ENCODE results near the gene OVCH1. TPM values are rescaled to one million over a fixed set of nuclear protein-coding genes. Genes with fewer than 3 reads are reported as not detected.

OVCH1 gene
- total RNA-seq, 1 experiment from 2014 or later, result not detected

DNA sequence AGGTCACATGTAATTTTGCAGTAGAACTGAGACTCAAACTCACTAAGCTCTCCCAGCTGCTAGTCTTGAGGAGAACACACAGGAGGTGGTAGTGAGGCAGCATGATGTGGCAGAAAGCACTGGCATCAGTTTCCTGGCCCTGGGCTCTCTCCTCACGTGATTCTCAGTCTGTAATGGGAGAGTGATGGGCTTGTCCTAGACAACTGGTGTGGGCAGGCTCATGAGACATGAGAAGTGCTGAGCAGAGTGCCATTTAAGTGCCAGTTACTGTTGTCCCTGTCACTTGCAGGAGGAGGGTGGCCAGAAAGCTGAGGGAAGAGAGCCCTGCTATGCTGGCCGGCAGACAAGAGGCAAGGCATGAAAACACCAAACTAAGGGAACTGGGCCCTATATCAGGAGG lies 48.5 kb upstream of the OVCH1 start:
- no peak overlapping the region for H3K23ac ChIP-seq (ENCODE audit: insufficient read length, low read depth, low read length)
- H2BK12ac ChIP-seq (ENCODE audit: insufficient read length, low read depth, low read length), result no peak overlapping the region
- no peaks in the 10 kb centered on the region for H3K79me2 ChIP-seq (ENCODE audit: insufficient read depth, low read length)
- H3K14ac ChIP-seq (ENCODE audit: insufficient read depth, low read length), result no peak overlapping the region
- Mint-ChIP-seq H3K36me3 (ENCODE audit: insufficient read depth in 1 of 3, low read depth in 3 of 3) (peaks cover 0 to 6% (median 0%) of the 10 kb centered on the region in 3 experiments; a peak in 2 of 7 replicates), H3K4me1 (peaks cover 16 to 17% of the 10 kb centered on the region in 2 experiments), H3K27me3 (ENCODE audit: low read depth) (no peaks in the 10 kb centered on the region), H3K9me3 (no peaks in the 10 kb centered on the region), H3K4me3 (no peak overlapping the region), H3K27ac (peak overlapping the region; percentile 18 to 95 (median 45); a peak in 5 of 7 replicates)
- no peaks in the 10 kb centered on the region for H3K27me3 ChIP-seq (ENCODE audit: insufficient read depth, low read length)
- no peaks in the 10 kb centered on the region for H3K79me1 ChIP-seq (ENCODE audit: insufficient read depth, low read depth, low read length, poor library complexity, severe bottlenecking)
- peak; percentile 48 for DNase-seq
- no peak overlapping the region for H3K56ac ChIP-seq (ENCODE audit: insufficient read length, low read depth, low read length)
- H3K27ac ChIP-seq (ENCODE audit: insufficient read length, low read depth, low read length), result no peak overlapping the region
- H3K23me2 ChIP-seq (ENCODE audit: insufficient read length, low read depth, low read length, poor library complexity, severe bottlenecking), result no peaks in the 10 kb centered on the region
- TF ChIP-seq, protein P1, sequence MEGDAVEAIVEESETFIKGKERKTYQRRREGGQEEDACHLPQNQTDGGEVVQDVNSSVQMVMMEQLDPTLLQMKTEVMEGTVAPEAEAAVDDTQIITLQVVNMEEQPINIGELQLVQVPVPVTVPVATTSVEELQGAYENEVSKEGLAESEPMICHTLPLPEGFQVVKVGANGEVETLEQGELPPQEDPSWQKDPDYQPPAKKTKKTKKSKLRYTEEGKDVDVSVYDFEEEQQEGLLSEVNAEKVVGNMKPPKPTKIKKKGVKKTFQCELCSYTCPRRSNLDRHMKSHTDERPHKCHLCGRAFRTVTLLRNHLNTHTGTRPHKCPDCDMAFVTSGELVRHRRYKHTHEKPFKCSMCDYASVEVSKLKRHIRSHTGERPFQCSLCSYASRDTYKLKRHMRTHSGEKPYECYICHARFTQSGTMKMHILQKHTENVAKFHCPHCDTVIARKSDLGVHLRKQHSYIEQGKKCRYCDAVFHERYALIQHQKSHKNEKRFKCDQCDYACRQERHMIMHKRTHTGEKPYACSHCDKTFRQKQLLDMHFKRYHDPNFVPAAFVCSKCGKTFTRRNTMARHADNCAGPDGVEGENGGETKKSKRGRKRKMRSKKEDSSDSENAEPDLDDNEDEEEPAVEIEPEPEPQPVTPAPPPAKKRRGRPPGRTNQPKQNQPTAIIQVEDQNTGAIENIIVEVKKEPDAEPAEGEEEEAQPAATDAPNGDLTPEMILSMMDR (conservative IDR thresholded peaks at IDR 0.05), result peak; percentile 17; the same call in 1 of the 3 replicates
- no peak overlapping the region for H3T11ph ChIP-seq (ENCODE audit: low read length)
- H3K4me2 ChIP-seq (ENCODE audit: insufficient read depth, insufficient read length, low read length), result no peak overlapping the region
- no peak overlapping the region for H2AFZ ChIP-seq (ENCODE audit: low read length)
- no CpG with 5 or more reads among the region's 2 CpGs for WGBS (ENCODE audit: extremely low coverage, insufficient read length, low lambda C conversion rate)
- H4K20me1 ChIP-seq (ENCODE audit: control insufficient read depth, insufficient read depth, insufficient read length), result no peaks in the 10 kb centered on the region
- no peak overlapping the region for H2BK20ac ChIP-seq (ENCODE audit: low read depth, low read length, poor library complexity, severe bottlenecking)
- H3K9me3 ChIP-seq (ENCODE audit: control insufficient read depth, low read depth, low read length), result no peaks in the 10 kb centered on the region
- H2AK5ac ChIP-seq (ENCODE audit: insufficient read length, low read length), result no peak overlapping the region
- peaks cover 4% of the 10 kb centered on the region; the same call in 1 of the 2 replicates for H3K4me1 ChIP-seq (ENCODE audit: insufficient read depth, low read length)
- H4K5ac ChIP-seq (ENCODE audit: insufficient read length, low read depth, low read length), result no peak overlapping the region
- H2BK5ac ChIP-seq (ENCODE audit: insufficient read length, low read length), result no peak overlapping the region
- no peak overlapping the region for H3K9ac ChIP-seq (ENCODE audit: extremely low read depth, insufficient read length, low read length)
- no peak overlapping the region for H4K91ac ChIP-seq (ENCODE audit: insufficient read length, low read depth, low read length)
- H4K8ac ChIP-seq (replicated peaks; ENCODE audit: insufficient read length, low read depth, low read length), result no peak overlapping the region
- H2BK15ac ChIP-seq (ENCODE audit: low read depth, low read length), result no peak overlapping the region
- H3K4ac ChIP-seq (ENCODE audit: low read depth, low read length), result no peak overlapping the region
- H2BK120ac ChIP-seq (ENCODE audit: low read depth, low read length, poor library complexity, severe bottlenecking), result no peak overlapping the region
- no peak overlapping the region for H3K18ac ChIP-seq (ENCODE audit: insufficient read length, low read depth, low read length)
